DND-41 (cell line): ENCODE results near the gene INKA2.

Experiments
- ATAC-seq: fragments of 200-7000 bp; cut with Tn5 transposase; 3 replicates; pipeline ENCODE4 v1.9.1; 2021; ENCODE audit warnings: low read depth; ENCODE audit not compliant: insufficient read depth
- DNase-seq: peaks from one replicate; pipeline ENCODE4 v3.0.0-alpha.2; 2020
- H2AFZ ChIP-seq: 2 replicates; pipeline ENCODE4 v1.6.0; 2012; ENCODE audit warnings: low read depth, low read length
- H3K27ac ChIP-seq: 2 replicates; pipeline ENCODE4 v1.5.1; 2012; ENCODE audit warnings: low read length, inconsistent platforms
- H3K27me3 ChIP-seq: fragments of 200-600 bp; sonication (generic); 2 replicates; pipeline ENCODE4 v1.6.0; 2012; ENCODE audit warnings: low read length, mild to moderate bottlenecking, inconsistent platforms; ENCODE audit not compliant: insufficient read depth, poor library complexity
- H3K36me3 ChIP-seq: 2 replicates; pipeline ENCODE4 v1.5.1; 2012; ENCODE audit warnings: low read length, inconsistent platforms; ENCODE audit not compliant: insufficient read depth
- H3K4me1 ChIP-seq: 2 replicates; pipeline ENCODE4 v1.5.1; 2012; ENCODE audit warnings: mild to moderate bottlenecking, low read length; ENCODE audit not compliant: insufficient read depth
- H3K4me2 ChIP-seq: 2 replicates; pipeline ENCODE4 v1.6.0; 2012; ENCODE audit warnings: mild to moderate bottlenecking, moderate library complexity, low read length, inconsistent platforms; ENCODE audit not compliant: insufficient read depth
- H3K4me3 ChIP-seq, 2 experiments: fragments of 200-600 bp in 1 of 2; shearing (Covaris generic) in 1 of 2; 2 replicates each; pipeline ENCODE4 v1.5.1; 2012 to 2016; ENCODE audit warnings: inconsistent platforms in 2 of 2, low read length in 2 of 2, mild to moderate bottlenecking in 2 of 2, low read depth in 1 of 2, moderate library complexity in 1 of 2
- H3K79me2 ChIP-seq: 2 replicates; pipeline ENCODE4 v1.6.0; 2012; ENCODE audit warnings: low read length, inconsistent platforms; ENCODE audit not compliant: insufficient read depth
- H3K9ac ChIP-seq: 2 replicates; pipeline ENCODE4 v1.6.0; 2012; ENCODE audit warnings: low read depth, mild to moderate bottlenecking, inconsistent platforms, low read length, moderate library complexity
- H3K9me3 ChIP-seq: 2 replicates; pipeline ENCODE4 v1.5.1; 2012; ENCODE audit warnings: low read length, moderate library complexity, mild to moderate bottlenecking, inconsistent platforms; ENCODE audit not compliant: insufficient read depth, severe bottlenecking
- H4K20me1 ChIP-seq: 2 replicates; pipeline ENCODE4 v1.6.0; 2012; ENCODE audit warnings: low read length; ENCODE audit not compliant: insufficient read depth
- EZH2 ChIP-seq: IDR thresholded peaks from 3 replicates; pipeline ENCODE4 v1.6.1; 2012; ENCODE audit warnings: borderline replicate concordance, low read depth, mild to moderate bottlenecking, moderate library complexity, low read length, inconsistent platforms; ENCODE audit not compliant: severe bottlenecking
- TF ChIP-seq, protein P1 (sequence below): IDR thresholded peaks from 2 replicates; pipeline ENCODE4 v1.5.1; 2012; ENCODE audit warnings: borderline replicate concordance, low read length, moderate library complexity, mild to moderate bottlenecking; ENCODE audit not compliant: poor library complexity, severe bottlenecking; ENCODE audit errors: extremely low read depth

Gene INKA2

DNA sequence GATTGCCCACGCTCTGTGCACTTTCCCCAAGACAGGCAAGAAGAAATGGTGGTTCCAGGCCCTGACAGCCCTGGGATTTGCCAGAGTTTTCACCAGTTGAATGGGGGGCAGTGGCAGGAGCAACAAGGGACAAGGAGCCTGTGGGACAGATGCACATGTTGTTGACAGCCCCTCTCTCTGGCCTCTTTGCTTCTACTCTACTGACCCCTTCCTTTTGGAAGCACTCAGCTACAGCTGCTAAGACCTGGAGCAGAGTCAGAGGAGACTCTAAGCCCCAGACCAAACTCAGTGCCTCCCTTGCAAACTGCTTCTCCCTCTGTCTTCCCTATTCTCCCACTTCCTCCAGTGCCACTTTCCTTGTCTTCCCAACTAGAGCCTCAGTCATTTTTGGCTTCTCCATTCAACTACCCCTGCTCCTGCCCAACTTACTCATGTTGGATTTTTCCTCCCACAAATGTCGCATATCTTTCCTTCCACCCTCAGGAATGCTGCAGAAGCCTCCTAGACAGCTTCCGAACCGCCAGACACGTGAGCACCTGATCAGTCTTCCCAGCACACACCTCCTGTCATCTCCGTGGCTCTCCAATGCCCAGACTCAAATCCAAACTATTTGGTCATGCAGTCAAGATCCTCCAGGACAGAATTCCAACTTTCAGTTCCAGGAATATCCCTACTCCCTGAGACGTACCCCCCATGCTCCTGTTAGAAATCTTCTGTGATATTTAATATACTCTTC lies 9.1 kb downstream of the INKA2 start:
- ATAC-seq, result no peak
- Histone ChIP-seq H3K79me2 (no peaks in the 10 kb centered on the region), H3K9me3 (no peaks in the 10 kb centered on the region), H3K27ac (no peak overlapping the region), H3K9ac (no peak overlapping the region), H3K4me3 (no peak overlapping the region), H3K27me3 (no peaks in the 10 kb centered on the region), H3K4me1 (no peaks in the 10 kb centered on the region), H3K36me3 (no peaks in the 10 kb centered on the region), H4K20me1 (0 out of 2 replicates have a peak, but pooled peaks cover 6% of the 10 kb centered on the region), H3K4me2 (no peak overlapping the region), H2AFZ (no peak overlapping the region)
- no peak for DNase-seq
- no peak for TF ChIP-seq EZH2
- TF ChIP-seq, protein P1, sequence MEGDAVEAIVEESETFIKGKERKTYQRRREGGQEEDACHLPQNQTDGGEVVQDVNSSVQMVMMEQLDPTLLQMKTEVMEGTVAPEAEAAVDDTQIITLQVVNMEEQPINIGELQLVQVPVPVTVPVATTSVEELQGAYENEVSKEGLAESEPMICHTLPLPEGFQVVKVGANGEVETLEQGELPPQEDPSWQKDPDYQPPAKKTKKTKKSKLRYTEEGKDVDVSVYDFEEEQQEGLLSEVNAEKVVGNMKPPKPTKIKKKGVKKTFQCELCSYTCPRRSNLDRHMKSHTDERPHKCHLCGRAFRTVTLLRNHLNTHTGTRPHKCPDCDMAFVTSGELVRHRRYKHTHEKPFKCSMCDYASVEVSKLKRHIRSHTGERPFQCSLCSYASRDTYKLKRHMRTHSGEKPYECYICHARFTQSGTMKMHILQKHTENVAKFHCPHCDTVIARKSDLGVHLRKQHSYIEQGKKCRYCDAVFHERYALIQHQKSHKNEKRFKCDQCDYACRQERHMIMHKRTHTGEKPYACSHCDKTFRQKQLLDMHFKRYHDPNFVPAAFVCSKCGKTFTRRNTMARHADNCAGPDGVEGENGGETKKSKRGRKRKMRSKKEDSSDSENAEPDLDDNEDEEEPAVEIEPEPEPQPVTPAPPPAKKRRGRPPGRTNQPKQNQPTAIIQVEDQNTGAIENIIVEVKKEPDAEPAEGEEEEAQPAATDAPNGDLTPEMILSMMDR, result no peak

DNA sequence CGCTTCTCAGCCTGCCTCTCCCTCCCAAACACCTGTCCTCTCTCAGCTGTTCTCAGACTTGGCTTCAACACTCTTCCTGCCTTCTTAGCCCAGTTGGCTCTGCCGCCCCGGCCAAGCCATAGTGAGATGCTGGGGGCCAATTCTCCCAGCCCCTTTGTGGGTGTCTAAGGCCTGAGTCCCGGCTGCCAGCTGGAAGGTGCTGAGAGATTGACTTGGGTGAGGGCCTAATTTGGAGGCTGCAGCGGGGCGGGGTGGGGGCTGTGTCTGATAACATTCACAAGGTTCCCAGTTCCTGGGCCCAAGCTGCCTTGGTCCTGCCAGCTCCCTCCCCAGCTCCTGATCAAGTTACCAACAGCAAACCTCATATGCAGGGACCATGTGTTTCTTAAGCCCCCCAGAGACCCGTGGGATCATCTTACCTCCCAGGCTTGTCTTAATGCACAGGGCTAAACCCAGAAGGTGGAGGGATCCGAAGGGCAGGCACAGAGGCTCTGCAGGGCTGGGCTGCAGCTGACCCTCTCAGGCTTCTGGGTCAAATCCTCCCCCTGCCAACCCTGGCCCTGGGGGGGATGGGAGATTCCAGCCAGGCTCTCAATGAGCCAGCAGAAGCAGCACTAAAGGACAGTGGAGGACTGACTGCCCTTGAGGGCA lies 9.8 kb downstream of the INKA2 start:
- DNase-seq (no peak), ATAC-seq (no peak)
- Histone ChIP-seq H3K9me3 (no peaks in the 10 kb centered on the region), H3K4me2 (no peak overlapping the region), H3K27ac (no peak overlapping the region), H2AFZ (no peak overlapping the region), H3K36me3 (no peaks in the 10 kb centered on the region), H3K79me2 (no peaks in the 10 kb centered on the region), H3K4me3 (no peak overlapping the region), H3K27me3 (no peaks in the 10 kb centered on the region), H4K20me1 (0 out of 2 replicates have a peak, but pooled peaks cover 6% of the 10 kb centered on the region), H3K4me1 (no peaks in the 10 kb centered on the region), H3K9ac (no peak overlapping the region)
- TF ChIP-seq, protein P1, result no peak
- TF ChIP-seq EZH2, result no peak

DNA sequence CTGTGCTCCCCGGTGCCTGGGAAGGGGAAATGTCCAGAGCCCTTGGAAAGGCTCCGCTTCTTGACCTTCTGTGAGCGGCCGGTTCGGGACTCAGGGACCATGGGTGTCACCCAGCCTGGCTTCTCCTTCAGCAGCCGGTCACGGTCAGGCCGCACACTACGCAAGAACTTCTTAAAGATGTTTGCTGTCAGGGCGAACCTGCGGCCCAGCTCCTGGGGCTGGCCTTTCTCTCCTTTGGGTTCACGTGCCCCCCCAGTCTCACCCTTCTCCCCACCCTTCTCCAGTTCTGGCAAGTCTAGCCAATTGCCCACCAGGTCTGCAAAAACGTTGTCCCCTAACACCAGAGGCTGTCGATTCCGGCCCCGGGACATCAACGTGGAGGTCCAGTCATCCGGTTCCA lies 12.1 kb downstream of the INKA2 start:
- Histone ChIP-seq H3K27me3 (no peaks in the 10 kb centered on the region), H3K79me2 (no peaks in the 10 kb centered on the region), H2AFZ (no peak overlapping the region), H3K4me1 (no peaks in the 10 kb centered on the region), H3K9me3 (no peaks in the 10 kb centered on the region), H3K27ac (no peak overlapping the region), H3K4me3 (no peak overlapping the region), H3K4me2 (no peak overlapping the region), H3K36me3 (no peaks in the 10 kb centered on the region), H3K9ac (no peak overlapping the region), H4K20me1 (no peaks in the 10 kb centered on the region)
- TF ChIP-seq EZH2, result no peak
- TF ChIP-seq, protein P1, result no peak
- DNase-seq (no peak), ATAC-seq (no peak)
